ENCODE results near the gene GALC.

DNA sequence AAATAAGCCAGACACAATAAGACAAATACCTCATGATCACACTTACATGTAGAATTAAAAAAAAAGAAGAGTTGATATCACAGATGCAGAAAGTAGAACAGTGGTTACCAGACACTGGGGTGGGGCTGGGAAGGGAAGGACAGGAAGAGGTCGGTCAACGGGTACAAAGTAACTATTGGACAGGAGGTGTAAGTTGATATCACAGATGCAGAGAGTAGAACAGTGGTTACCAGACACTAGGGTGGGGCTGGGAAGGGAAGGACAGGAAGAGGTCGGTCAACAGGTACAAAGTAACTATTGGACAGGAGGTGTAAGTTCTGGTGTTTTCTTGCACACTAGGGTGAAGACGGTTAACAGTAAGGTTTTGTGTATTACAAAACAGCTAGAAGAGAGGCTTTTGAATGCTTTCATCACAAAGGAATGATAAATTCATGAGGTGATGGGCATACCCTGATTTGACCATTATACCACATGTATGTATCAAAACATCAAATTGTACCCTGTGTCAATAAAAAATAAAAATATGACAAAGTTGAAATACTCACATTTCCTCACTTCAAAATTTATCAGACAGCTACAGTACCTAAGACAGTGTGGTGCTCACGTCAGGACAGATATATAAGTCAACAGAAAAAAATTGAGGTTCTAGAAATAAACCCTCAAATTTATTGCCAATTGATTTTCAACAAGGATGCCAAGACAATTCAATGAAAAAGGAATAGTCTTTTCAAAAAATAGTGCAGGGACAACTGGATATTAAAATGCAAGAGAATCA lies 32.8 kb downstream of the GALC start:
- TF ChIP-seq, protein P1, sequence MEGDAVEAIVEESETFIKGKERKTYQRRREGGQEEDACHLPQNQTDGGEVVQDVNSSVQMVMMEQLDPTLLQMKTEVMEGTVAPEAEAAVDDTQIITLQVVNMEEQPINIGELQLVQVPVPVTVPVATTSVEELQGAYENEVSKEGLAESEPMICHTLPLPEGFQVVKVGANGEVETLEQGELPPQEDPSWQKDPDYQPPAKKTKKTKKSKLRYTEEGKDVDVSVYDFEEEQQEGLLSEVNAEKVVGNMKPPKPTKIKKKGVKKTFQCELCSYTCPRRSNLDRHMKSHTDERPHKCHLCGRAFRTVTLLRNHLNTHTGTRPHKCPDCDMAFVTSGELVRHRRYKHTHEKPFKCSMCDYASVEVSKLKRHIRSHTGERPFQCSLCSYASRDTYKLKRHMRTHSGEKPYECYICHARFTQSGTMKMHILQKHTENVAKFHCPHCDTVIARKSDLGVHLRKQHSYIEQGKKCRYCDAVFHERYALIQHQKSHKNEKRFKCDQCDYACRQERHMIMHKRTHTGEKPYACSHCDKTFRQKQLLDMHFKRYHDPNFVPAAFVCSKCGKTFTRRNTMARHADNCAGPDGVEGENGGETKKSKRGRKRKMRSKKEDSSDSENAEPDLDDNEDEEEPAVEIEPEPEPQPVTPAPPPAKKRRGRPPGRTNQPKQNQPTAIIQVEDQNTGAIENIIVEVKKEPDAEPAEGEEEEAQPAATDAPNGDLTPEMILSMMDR (IDR thresholded peaks at IDR 0.05), result no peak
- no peak for TF ChIP-seq POLR2A (IDR thresholded peaks at IDR 0.05)
